ENCODE results near the gene SPRING1.

DNA sequence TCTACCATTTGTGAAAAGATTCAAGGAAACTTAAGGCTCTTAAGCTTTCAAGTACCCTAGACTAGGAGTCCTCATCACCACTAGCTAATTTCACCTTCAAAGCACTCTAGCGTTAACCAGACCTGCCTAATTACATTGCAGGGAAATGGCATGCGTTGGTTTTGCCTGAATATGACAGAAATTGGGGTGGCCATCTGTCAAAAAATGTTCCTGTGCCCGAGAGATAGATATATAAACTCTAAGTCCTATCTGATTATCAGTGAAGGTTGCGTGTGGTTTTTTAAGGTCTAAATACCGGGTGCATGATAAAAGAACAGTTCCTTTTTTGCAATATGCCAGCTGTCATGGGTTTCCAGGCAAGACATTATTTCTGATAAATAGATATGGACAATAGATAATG lies 48.3 kb downstream of the SPRING1 start:
- TF ChIP-seq, protein P1, sequence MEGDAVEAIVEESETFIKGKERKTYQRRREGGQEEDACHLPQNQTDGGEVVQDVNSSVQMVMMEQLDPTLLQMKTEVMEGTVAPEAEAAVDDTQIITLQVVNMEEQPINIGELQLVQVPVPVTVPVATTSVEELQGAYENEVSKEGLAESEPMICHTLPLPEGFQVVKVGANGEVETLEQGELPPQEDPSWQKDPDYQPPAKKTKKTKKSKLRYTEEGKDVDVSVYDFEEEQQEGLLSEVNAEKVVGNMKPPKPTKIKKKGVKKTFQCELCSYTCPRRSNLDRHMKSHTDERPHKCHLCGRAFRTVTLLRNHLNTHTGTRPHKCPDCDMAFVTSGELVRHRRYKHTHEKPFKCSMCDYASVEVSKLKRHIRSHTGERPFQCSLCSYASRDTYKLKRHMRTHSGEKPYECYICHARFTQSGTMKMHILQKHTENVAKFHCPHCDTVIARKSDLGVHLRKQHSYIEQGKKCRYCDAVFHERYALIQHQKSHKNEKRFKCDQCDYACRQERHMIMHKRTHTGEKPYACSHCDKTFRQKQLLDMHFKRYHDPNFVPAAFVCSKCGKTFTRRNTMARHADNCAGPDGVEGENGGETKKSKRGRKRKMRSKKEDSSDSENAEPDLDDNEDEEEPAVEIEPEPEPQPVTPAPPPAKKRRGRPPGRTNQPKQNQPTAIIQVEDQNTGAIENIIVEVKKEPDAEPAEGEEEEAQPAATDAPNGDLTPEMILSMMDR (IDR thresholded peaks at IDR 0.05), result no peak
- TF ChIP-seq POLR2A (IDR thresholded peaks at IDR 0.05) (no peak), POLR2AphosphoS5 (IDR thresholded peaks at IDR 0.05) (no peak)

Data from transverse colon (tissue), 4 donors.